ENCODE results near the gene ALK.

Gene ALK

GRCh38 chr2:29325544-29325943 lies 595.8 kb downstream of the ALK start:
- H3K27ac ChIP-seq (ENCODE audit: low read length) = no peak overlapping the region
- no peaks in the 10 kb centered on the region for H3K4me1 ChIP-seq (ENCODE audit: control insufficient read depth in 1 of 2, insufficient read depth in 2 of 2, low read length in 2 of 2)
- no peaks in the 10 kb centered on the region for H3K27me3 ChIP-seq (ENCODE audit: low read depth, low read length)
- H3K9me3 ChIP-seq (ENCODE audit: control insufficient read depth in 1 of 2, low read length in 2 of 2) = no peaks in the 10 kb centered on the region
- no peaks in the 10 kb centered on the region for H3K36me3 ChIP-seq (ENCODE audit: control insufficient read depth in 1 of 2, insufficient read depth in 2 of 2, low read length in 2 of 2)
- no peak overlapping the region for H3K4me3 ChIP-seq (ENCODE audit: low read depth in 1 of 2, low read length in 2 of 2)

GRCh38 chr2:29323961-29324360 lies 597.4 kb downstream of the ALK start:
- H3K9me3 ChIP-seq (ENCODE audit: control insufficient read depth in 1 of 2, low read length in 2 of 2) = no peaks in the 10 kb centered on the region
- H3K27me3 ChIP-seq (ENCODE audit: low read depth, low read length) = no peaks in the 10 kb centered on the region
- no peak overlapping the region for H3K27ac ChIP-seq (ENCODE audit: low read length)
- no peaks in the 10 kb centered on the region for H3K36me3 ChIP-seq (ENCODE audit: control insufficient read depth in 1 of 2, insufficient read depth in 2 of 2, low read length in 2 of 2)
- no peak overlapping the region for H3K4me3 ChIP-seq (ENCODE audit: low read depth in 1 of 2, low read length in 2 of 2)
- H3K4me1 ChIP-seq (ENCODE audit: control insufficient read depth in 1 of 2, insufficient read depth in 2 of 2, low read length in 2 of 2) = no peaks in the 10 kb centered on the region

- H3K27ac ChIP-seq (ENCODE audit: low read length) = no peak overlapping the region
- H3K4me1 ChIP-seq (ENCODE audit: control insufficient read depth in 1 of 2, insufficient read depth in 2 of 2, low read length in 2 of 2) = no peaks in the 10 kb centered on the region
- H3K36me3 ChIP-seq (ENCODE audit: control insufficient read depth in 1 of 2, insufficient read depth in 2 of 2, low read length in 2 of 2) = no peaks in the 10 kb centered on the region
These were observed 598.1 kb downstream of the ALK start for GRCh38 chr2:29323301-29323700.

DNA sequence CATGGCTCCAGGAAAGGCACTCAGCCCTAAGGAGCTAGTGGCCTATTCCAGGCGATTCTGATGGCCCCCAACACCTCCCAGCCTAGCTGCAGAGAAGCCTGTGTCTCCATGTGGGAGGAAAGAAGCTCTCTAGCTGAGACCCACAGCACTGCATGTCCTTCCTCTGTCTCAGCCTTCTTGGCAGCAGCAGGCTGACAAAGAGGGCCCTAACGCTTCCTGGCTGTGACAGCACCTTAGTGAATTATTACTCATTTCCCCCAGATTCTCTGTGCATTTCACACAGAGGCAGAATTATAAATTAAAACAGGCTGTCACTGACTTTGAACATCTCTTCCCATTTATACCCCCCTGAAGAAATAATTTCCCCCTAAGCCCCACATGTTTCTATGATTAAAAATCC lies 599.4 kb downstream of the ALK start:
- H3K4me1 ChIP-seq (ENCODE audit: control insufficient read depth in 1 of 2, insufficient read depth in 2 of 2, low read length in 2 of 2) = peaks cover 0 to under 1% of the 10 kb centered on the region in 2 donors
- H3K27me3 ChIP-seq (ENCODE audit: low read depth, low read length) = no peaks in the 10 kb centered on the region

More at GRCh38 chr2:29323301-29323700, 598.1 kb downstream of the ALK start:
- no peaks in the 10 kb centered on the region for H3K27me3 ChIP-seq (ENCODE audit: low read depth, low read length)
- H3K4me3 ChIP-seq (ENCODE audit: low read depth in 1 of 2, low read length in 2 of 2) = no peak overlapping the region
- H3K9me3 ChIP-seq (ENCODE audit: control insufficient read depth in 1 of 2, low read length in 2 of 2) = no peaks in the 10 kb centered on the region

DNA sequence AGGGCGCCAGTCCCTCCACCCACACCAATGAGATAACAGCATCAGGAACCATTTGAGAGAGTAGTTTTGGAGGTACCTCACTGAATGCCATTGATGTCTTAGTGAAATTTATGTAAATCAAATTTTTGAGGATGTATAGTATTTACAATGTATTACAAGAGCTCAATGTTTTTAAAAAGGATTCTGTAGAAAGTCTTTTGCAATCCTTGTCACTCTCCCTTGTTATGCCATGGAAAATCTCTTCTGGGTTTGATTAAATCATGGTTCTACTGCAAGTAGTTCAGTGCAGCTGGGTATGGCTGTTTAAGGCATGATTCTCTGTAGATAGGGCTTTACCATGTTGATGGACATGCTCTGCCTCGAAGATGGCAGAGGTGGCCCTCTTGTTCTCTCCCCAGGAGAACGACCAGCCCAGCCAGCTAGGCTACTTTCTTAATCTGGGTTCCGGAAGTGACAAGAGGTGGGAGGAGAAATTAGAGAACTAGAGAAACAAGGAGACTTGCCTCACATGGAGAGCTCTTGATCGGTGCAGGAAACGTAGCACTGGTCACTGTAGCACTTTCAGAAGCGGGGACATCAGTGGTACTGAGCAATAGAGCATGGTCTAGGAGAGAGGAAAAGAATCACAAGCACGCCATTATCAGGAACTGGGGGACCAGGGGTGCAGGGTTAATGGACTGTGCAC lies 603.4 kb downstream of the ALK start:
- no peak overlapping the region for H3K4me3 ChIP-seq (ENCODE audit: low read depth in 1 of 2, low read length in 2 of 2)
- H3K27ac ChIP-seq (ENCODE audit: low read length) = no peak overlapping the region
- H3K27me3 ChIP-seq (ENCODE audit: low read depth, low read length) = no peaks in the 10 kb centered on the region
- no peaks in the 10 kb centered on the region for H3K9me3 ChIP-seq (ENCODE audit: control insufficient read depth in 1 of 2, low read length in 2 of 2)
- H3K36me3 ChIP-seq (ENCODE audit: control insufficient read depth in 1 of 2, insufficient read depth in 2 of 2, low read length in 2 of 2) = no peaks in the 10 kb centered on the region
- H3K4me1 ChIP-seq (ENCODE audit: control insufficient read depth in 1 of 2, insufficient read depth in 2 of 2, low read length in 2 of 2) = peaks cover 6 to 7% of the 10 kb centered on the region in 2 donors

More for the DNA sequence above, 599.4 kb downstream of the ALK start:
- Histone ChIP-seq H3K4me3 (ENCODE audit: low read depth in 1 of 2, low read length in 2 of 2) (no peak overlapping the region), H3K27ac (ENCODE audit: low read length) (no peak overlapping the region), H3K9me3 (ENCODE audit: control insufficient read depth in 1 of 2, low read length in 2 of 2) (no peaks in the 10 kb centered on the region), H3K36me3 (ENCODE audit: control insufficient read depth in 1 of 2, insufficient read depth in 2 of 2, low read length in 2 of 2) (no peaks in the 10 kb centered on the region)

GRCh38 chr2:29317077-29317517 lies 604.3 kb downstream of the ALK start:
- Histone ChIP-seq H3K27me3 (ENCODE audit: low read depth, low read length) (no peaks in the 10 kb centered on the region), H3K36me3 (ENCODE audit: control insufficient read depth in 1 of 2, insufficient read depth in 2 of 2, low read length in 2 of 2) (no peaks in the 10 kb centered on the region), H3K4me1 (ENCODE audit: control insufficient read depth in 1 of 2, insufficient read depth in 2 of 2, low read length in 2 of 2) (peaks cover 6 to 7% of the 10 kb centered on the region in 2 donors), H3K27ac (ENCODE audit: low read length) (no peak overlapping the region), H3K4me3 (ENCODE audit: low read depth in 1 of 2, low read length in 2 of 2) (no peak overlapping the region), H3K9me3 (ENCODE audit: control insufficient read depth in 1 of 2, low read length in 2 of 2) (no peaks in the 10 kb centered on the region)

DNA sequence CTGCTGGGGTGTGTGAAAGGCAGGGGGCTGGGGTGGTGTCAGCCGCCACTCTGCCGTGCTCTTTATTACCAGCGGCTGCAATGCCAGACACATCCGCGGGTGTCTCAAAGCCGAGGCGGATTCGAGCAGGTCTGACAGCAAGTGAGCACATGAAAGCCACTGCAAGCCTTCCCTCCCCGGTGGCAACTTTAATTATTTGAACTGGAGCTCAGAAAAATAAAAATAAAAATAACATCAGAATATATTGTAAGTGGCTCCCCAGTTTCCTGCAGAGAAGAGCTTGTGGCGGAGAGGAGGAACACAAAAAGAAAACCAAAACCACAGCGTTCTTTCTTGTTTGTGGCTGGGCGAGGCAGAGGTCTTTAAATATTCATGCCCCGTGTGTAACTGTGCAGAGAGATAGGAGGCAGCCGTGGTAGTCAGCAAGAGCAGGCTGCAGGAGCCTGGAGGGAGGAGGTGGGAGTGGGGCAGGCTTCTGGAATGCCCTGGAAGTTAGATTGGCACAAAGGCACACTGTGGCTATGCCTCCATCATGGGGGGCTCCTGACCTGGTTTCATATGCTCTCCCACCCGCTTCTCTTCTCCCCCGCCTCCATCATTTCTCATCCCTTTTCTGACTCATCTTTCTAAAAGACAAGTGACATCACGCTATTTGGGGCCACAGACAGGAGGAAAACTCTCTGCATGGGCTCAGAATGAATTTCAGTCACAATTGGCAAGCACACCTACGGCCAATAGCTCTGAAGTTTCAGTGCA lies 606.4 kb downstream of the ALK start:
- Histone ChIP-seq H3K4me3 (ENCODE audit: low read depth in 1 of 2, low read length in 2 of 2) (no peak overlapping the region), H3K27me3 (ENCODE audit: low read depth, low read length) (no peaks in the 10 kb centered on the region), H3K9me3 (ENCODE audit: control insufficient read depth in 1 of 2, low read length in 2 of 2) (no peaks in the 10 kb centered on the region), H3K4me1 (ENCODE audit: control insufficient read depth in 1 of 2, insufficient read depth in 2 of 2, low read length in 2 of 2) (peaks cover 6 to 7% of the 10 kb centered on the region in 2 donors), H3K36me3 (ENCODE audit: control insufficient read depth in 1 of 2, insufficient read depth in 2 of 2, low read length in 2 of 2) (no peaks in the 10 kb centered on the region), H3K27ac (ENCODE audit: low read length) (no peak overlapping the region)

- no peaks in the 10 kb centered on the region for H3K27me3 ChIP-seq (ENCODE audit: low read depth, low read length)
- no peaks in the 10 kb centered on the region for H3K36me3 ChIP-seq (ENCODE audit: control insufficient read depth in 1 of 2, insufficient read depth in 2 of 2, low read length in 2 of 2)
- H3K9me3 ChIP-seq (ENCODE audit: control insufficient read depth in 1 of 2, low read length in 2 of 2) = no peaks in the 10 kb centered on the region
- no peak overlapping the region for H3K27ac ChIP-seq (ENCODE audit: low read length)
- H3K4me1 ChIP-seq (ENCODE audit: control insufficient read depth in 1 of 2, insufficient read depth in 2 of 2, low read length in 2 of 2) = peaks cover 1 to 5% of the 10 kb centered on the region in 2 donors
- no peak overlapping the region for H3K4me3 ChIP-seq (ENCODE audit: low read depth in 1 of 2, low read length in 2 of 2)
These were observed 609.9 kb downstream of the ALK start for GRCh38 chr2:29311458-29311857.

GRCh38 chr2:29310650-29311348 lies 610.6 kb downstream of the ALK start:
- Histone ChIP-seq H3K4me1 (ENCODE audit: control insufficient read depth in 1 of 2, insufficient read depth in 2 of 2, low read length in 2 of 2) (peaks cover 0 to 3% of the 10 kb centered on the region in 2 donors), H3K27me3 (ENCODE audit: low read depth, low read length) (no peaks in the 10 kb centered on the region), H3K4me3 (ENCODE audit: low read depth in 1 of 2, low read length in 2 of 2) (no peak overlapping the region), H3K9me3 (ENCODE audit: control insufficient read depth in 1 of 2, low read length in 2 of 2) (no peaks in the 10 kb centered on the region), H3K36me3 (ENCODE audit: control insufficient read depth in 1 of 2, insufficient read depth in 2 of 2, low read length in 2 of 2) (no peaks in the 10 kb centered on the region), H3K27ac (ENCODE audit: low read length) (no peak overlapping the region)

GRCh38 chr2:29309090-29310029 lies 612.0 kb downstream of the ALK start:
- Histone ChIP-seq H3K4me3 (ENCODE audit: low read depth in 1 of 2, low read length in 2 of 2) (no peak overlapping the region), H3K27ac (ENCODE audit: low read length) (no peak overlapping the region), H3K4me1 (ENCODE audit: control insufficient read depth in 1 of 2, insufficient read depth in 2 of 2, low read length in 2 of 2) (peaks cover 0 to 3% of the 10 kb centered on the region in 2 donors), H3K27me3 (ENCODE audit: low read depth, low read length) (no peaks in the 10 kb centered on the region), H3K9me3 (ENCODE audit: control insufficient read depth in 1 of 2, low read length in 2 of 2) (no peaks in the 10 kb centered on the region), H3K36me3 (ENCODE audit: control insufficient read depth in 1 of 2, insufficient read depth in 2 of 2, low read length in 2 of 2) (no peaks in the 10 kb centered on the region)
